GM23338 (cell line): ENCODE data around the gene RAD51B. TPM values are rescaled to one million over a fixed set of nuclear protein-coding genes. Genes with fewer than 3 reads are reported as not detected.

Experiments
- ATAC-seq: fragments of 200-7000 bp; cut with Tn5 transposase; 3 replicates; pipeline ENCODE4 v1.9.1; 2020
- DNase-seq: peaks from one replicate; pipeline ENCODE4 v3.0.0-alpha.2; 2015; ENCODE audit warnings: low spot score
- H2AFZ ChIP-seq: fragments of 200-600 bp; sonication (generic); 2 replicates; pipeline ENCODE4 v1.8.0; 2016; ENCODE audit warnings: antibody characterized with exemption, mild to moderate bottlenecking, moderate library complexity
- H3F3A ChIP-seq: fragments of 200-600 bp; sonication (generic); replicated peaks from 2 replicates; pipeline ENCODE4 v1.8.0; 2017; ENCODE audit warnings: antibody characterized with exemption, mixed run types, low read depth
- H3K27ac ChIP-seq: fragments of 200-600 bp; sonication (generic); 2 replicates; pipeline ENCODE4 v1.6.1; 2016; ENCODE audit warnings: low read depth
- H3K27me3 ChIP-seq: fragments of 200-600 bp; sonication (generic); 2 replicates; pipeline ENCODE4 v1.8.0; 2016; ENCODE audit warnings: mild to moderate bottlenecking, mixed run types, moderate library complexity; ENCODE audit not compliant: insufficient read depth
- H3K36me3 ChIP-seq: fragments of 200-600 bp; sonication (generic); 2 replicates; pipeline ENCODE4 v1.8.0; 2016; ENCODE audit warnings: mild to moderate bottlenecking; ENCODE audit not compliant: insufficient read depth
- H3K4me1 ChIP-seq: fragments of 200-600 bp; sonication (generic); 2 replicates; pipeline ENCODE4 v1.8.0; 2016; ENCODE audit warnings: mild to moderate bottlenecking, moderate library complexity; ENCODE audit not compliant: insufficient read depth
- H3K4me2 ChIP-seq: fragments of 200-600 bp; sonication (generic); 2 replicates; pipeline ENCODE4 v1.7.1; 2017; ENCODE audit warnings: mixed run types
- H3K4me3 ChIP-seq: fragments of 200-600 bp; sonication (generic); 2 replicates; pipeline ENCODE4 v1.6.1; 2016; ENCODE audit warnings: mixed run types
- H3K79me2 ChIP-seq: fragments of 200-600 bp; sonication (generic); replicated peaks from 2 replicates; pipeline ENCODE4 v1.8.0; 2017; ENCODE audit warnings: mild to moderate bottlenecking; ENCODE audit not compliant: insufficient read depth
- H3K9me2 ChIP-seq: fragments of 200-600 bp; sonication (generic); 2 replicates; pipeline ENCODE4 v1.8.0; 2017; ENCODE audit not compliant: insufficient read depth
- H4K20me1 ChIP-seq: fragments of 200-600 bp; sonication (generic); replicated peaks from 2 replicates; pipeline ENCODE4 v1.8.0; 2017; ENCODE audit warnings: mild to moderate bottlenecking; ENCODE audit not compliant: insufficient read depth
- H3K27ac Mint-ChIP-seq: 2 replicates; pipeline ENCODE4 v1.8.0; 2020; ENCODE audit warnings: inconsistent platforms, mild to moderate bottlenecking, moderate library complexity, mixed read lengths
- H3K27me3 Mint-ChIP-seq: 3 replicates; pipeline ENCODE4 v1.8.0; 2022; ENCODE audit warnings: low read depth, mild to moderate bottlenecking, moderate library complexity, mixed read lengths, inconsistent platforms; ENCODE audit not compliant: insufficient read depth, poor library complexity
- H3K36me3 Mint-ChIP-seq: 3 replicates; pipeline ENCODE4 v1.8.0; 2021; ENCODE audit warnings: low read depth, mild to moderate bottlenecking, inconsistent platforms, moderate library complexity, mixed read lengths
- H3K4me1 Mint-ChIP-seq: 3 replicates; pipeline ENCODE4 v1.8.0; 2020; ENCODE audit warnings: mild to moderate bottlenecking, inconsistent platforms, mixed read lengths
- H3K4me3 Mint-ChIP-seq: 3 replicates; pipeline ENCODE4 v1.8.0; 2021; ENCODE audit warnings: moderate library complexity, mild to moderate bottlenecking, inconsistent platforms, mixed read lengths
- H3K9me3 Mint-ChIP-seq: 3 replicates; pipeline ENCODE4 v1.8.0; 2020; ENCODE audit warnings: moderate library complexity, mild to moderate bottlenecking, inconsistent platforms, mixed read lengths
- CREB1 ChIP-seq: fragments of 250-450 bp; sonication (Bioruptor Pico); IDR thresholded peaks from 2 replicates; pipeline ENCODE4 v1.5.0; 2020; ENCODE audit warnings: low read depth, mild to moderate bottlenecking, moderate library complexity
- ETS1 ChIP-seq: IDR thresholded peaks from 2 replicates; pipeline ENCODE4 v1.6.1; 2016; ENCODE audit warnings: antibody characterized with exemption
- EZH2 ChIP-seq: fragments of 200-600 bp; sonication (generic); IDR thresholded peaks from one replicate; pipeline ENCODE4 v1.8.0; 2017; ENCODE audit warnings: antibody characterized with exemption, mild to moderate bottlenecking, low read depth; ENCODE audit not compliant: unreplicated experiment
- EZH2phosphoT487 ChIP-seq: fragments of 200-600 bp; sonication (generic); IDR thresholded peaks from one replicate; pipeline ENCODE4 v1.8.1; 2018; ENCODE audit warnings: antibody characterized with exemption; ENCODE audit not compliant: unreplicated experiment
- JUNB ChIP-seq: IDR thresholded peaks from one replicate; pipeline ENCODE4 v1.6.1; 2016; ENCODE audit warnings: antibody characterized with exemption; ENCODE audit not compliant: unreplicated experiment
- NANOG ChIP-seq: IDR thresholded peaks from 2 replicates; pipeline ENCODE4 v1.6.1; 2016; ENCODE audit warnings: antibody characterized with exemption, borderline replicate concordance
- POLR2AphosphoS5 ChIP-seq: IDR thresholded peaks from 2 replicates; pipeline ENCODE4 v1.6.1; 2016; ENCODE audit warnings: antibody characterized with exemption, low read depth
- STAT1 ChIP-seq: IDR thresholded peaks from one replicate; pipeline ENCODE4 v1.6.1; 2016; ENCODE audit warnings: antibody characterized with exemption; ENCODE audit not compliant: unreplicated experiment
- ZNF114 ChIP-seq: fragments of 250-450 bp; sonication (Bioruptor Pico); IDR thresholded peaks from 2 replicates; pipeline ENCODE4 v1.5.0; 2020; ENCODE audit warnings: mild to moderate bottlenecking, moderate library complexity
- ZNF331 ChIP-seq: fragments of 250-450 bp; sonication (Bioruptor Pico); IDR thresholded peaks from 2 replicates; pipeline ENCODE4 v1.5.0; 2020; ENCODE audit warnings: low read depth, mild to moderate bottlenecking, moderate library complexity
- ZNF462 ChIP-seq: fragments of 250-450 bp; sonication (Bioruptor Pico); IDR thresholded peaks from 2 replicates; pipeline ENCODE4 v1.5.0; 2020; ENCODE audit warnings: mild to moderate bottlenecking, moderate library complexity
- polyA plus RNA-seq: library from polyadenylated mRNA; unstranded; fragments of >200 nt; fragmentation: Nextera tagmentation; extraction: Ambion mirVana; gene quantifications from 2 replicates; pipeline ENCODE4 v1.2.1, GENCODE V29; 2016
- total RNA-seq: library from RNA; depleted of rRNA; stranded (reverse); fragments of >200 nt; shearing (Covaris generic); gene quantifications from 2 replicates; pipeline ENCODE4 v1.2.3, GENCODE V29; 2014
- TF ChIP-seq, protein P1 (sequence below), 2 experiments: fragments of 200-600 bp in 1 of 2; sonication (generic) in 1 of 2; conservative IDR thresholded peaks; 2 replicates each; pipeline versions ENCODE4 v1.5.1 to v1.6.1; 2016 to 2017; ENCODE audit warnings: antibody characterized with exemption in 2 of 2, low read depth in 2 of 2, mild to moderate bottlenecking in 2 of 2, moderate library complexity in 1 of 2
- TF ChIP-seq, protein P2 (sequence below): IDR thresholded peaks from one replicate; pipeline ENCODE4 v1.6.1; 2018; ENCODE audit warnings: antibody characterized with exemption; ENCODE audit not compliant: unreplicated experiment

Gene RAD51B
- total and polyA plus RNA-seq, 2 experiments from 2014 or later: 15.7 to 29.1 TPM

DNA sequence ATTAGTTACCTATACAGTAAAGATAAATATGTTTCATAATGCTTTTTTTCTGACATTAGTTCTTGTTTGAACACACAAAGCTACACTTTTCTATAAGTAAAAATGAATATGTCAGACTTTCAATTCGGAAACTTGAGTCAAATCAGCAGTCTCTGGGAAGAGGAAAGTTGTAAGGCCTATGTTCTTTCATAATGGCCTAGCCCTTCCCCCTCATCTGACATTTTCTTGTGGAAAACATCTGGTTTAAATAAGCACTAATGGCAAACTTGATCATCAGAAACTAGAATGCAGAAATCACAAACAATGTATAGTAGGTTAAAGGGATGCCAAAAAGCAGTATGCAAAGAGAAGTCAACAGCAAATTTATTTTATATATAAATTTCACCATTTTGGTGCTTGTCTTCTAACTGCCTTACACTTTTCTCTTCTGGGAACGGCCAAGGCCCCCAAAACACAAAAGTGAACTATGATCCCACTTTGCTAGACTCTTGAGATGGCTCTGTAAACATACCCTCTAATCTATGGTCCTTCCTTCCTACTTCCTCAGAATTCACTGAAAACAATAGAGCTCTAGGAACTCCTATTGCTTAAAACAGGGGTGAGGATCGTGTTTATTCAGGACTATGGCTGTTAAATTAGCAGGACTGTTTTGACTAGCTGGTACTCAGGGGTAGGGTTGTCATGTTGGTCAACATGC, 444.1 kb downstream of the RAD51B start:
- H3K27me3 Mint-ChIP-seq: peaks cover 2% of the 10 kb centered on the region
- H3K4me3 ChIP-seq: no peak overlapping the region
- peaks cover 56% of the 10 kb centered on the region for H3K4me1 Mint-ChIP-seq
- no peak overlapping the region for H2AFZ ChIP-seq
- TF ChIP-seq ZNF114 (CRISPR knock-in tag) (no peak), ETS1 (no peak), STAT1 (no peak), NANOG (no peak), ZNF462 (no peak), POLR2AphosphoS5 (no peak), EZH2 (no peak), CREB1 (no peak), EZH2phosphoT487 (no peak), ZNF331 (CRISPR knock-in tag) (no peak), JUNB (no peak)
- TF ChIP-seq, protein P1, sequence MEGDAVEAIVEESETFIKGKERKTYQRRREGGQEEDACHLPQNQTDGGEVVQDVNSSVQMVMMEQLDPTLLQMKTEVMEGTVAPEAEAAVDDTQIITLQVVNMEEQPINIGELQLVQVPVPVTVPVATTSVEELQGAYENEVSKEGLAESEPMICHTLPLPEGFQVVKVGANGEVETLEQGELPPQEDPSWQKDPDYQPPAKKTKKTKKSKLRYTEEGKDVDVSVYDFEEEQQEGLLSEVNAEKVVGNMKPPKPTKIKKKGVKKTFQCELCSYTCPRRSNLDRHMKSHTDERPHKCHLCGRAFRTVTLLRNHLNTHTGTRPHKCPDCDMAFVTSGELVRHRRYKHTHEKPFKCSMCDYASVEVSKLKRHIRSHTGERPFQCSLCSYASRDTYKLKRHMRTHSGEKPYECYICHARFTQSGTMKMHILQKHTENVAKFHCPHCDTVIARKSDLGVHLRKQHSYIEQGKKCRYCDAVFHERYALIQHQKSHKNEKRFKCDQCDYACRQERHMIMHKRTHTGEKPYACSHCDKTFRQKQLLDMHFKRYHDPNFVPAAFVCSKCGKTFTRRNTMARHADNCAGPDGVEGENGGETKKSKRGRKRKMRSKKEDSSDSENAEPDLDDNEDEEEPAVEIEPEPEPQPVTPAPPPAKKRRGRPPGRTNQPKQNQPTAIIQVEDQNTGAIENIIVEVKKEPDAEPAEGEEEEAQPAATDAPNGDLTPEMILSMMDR (conservative IDR thresholded peaks at IDR 0.05; ENCODE audit: low read depth in 2 of 2): no peak
- TF ChIP-seq, protein P2, sequence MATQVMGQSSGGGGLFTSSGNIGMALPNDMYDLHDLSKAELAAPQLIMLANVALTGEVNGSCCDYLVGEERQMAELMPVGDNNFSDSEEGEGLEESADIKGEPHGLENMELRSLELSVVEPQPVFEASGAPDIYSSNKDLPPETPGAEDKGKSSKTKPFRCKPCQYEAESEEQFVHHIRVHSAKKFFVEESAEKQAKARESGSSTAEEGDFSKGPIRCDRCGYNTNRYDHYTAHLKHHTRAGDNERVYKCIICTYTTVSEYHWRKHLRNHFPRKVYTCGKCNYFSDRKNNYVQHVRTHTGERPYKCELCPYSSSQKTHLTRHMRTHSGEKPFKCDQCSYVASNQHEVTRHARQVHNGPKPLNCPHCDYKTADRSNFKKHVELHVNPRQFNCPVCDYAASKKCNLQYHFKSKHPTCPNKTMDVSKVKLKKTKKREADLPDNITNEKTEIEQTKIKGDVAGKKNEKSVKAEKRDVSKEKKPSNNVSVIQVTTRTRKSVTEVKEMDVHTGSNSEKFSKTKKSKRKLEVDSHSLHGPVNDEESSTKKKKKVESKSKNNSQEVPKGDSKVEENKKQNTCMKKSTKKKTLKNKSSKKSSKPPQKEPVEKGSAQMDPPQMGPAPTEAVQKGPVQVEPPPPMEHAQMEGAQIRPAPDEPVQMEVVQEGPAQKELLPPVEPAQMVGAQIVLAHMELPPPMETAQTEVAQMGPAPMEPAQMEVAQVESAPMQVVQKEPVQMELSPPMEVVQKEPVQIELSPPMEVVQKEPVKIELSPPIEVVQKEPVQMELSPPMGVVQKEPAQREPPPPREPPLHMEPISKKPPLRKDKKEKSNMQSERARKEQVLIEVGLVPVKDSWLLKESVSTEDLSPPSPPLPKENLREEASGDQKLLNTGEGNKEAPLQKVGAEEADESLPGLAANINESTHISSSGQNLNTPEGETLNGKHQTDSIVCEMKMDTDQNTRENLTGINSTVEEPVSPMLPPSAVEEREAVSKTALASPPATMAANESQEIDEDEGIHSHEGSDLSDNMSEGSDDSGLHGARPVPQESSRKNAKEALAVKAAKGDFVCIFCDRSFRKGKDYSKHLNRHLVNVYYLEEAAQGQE: no peak
- H3K4me3 Mint-ChIP-seq: no peak overlapping the region
- no peaks in the 10 kb centered on the region for H3K36me3 Mint-ChIP-seq
- H3K4me2 ChIP-seq: peak overlapping the region; percentile 39; the same call in 1 of the 2 replicates
- H3K9me3 Mint-ChIP-seq: no peaks in the 10 kb centered on the region
- H3K4me1 ChIP-seq: peaks cover 47% of the 10 kb centered on the region
- H4K20me1 ChIP-seq: no peaks in the 10 kb centered on the region
- no peak; the same call in 2 of the 3 replicates for ATAC-seq
- no peaks in the 10 kb centered on the region for H3K79me2 ChIP-seq
- no peak overlapping the region for H3K27ac ChIP-seq
- H3F3A ChIP-seq: no peaks in the 10 kb centered on the region
- DNase-seq: no peak
- H3K27me3 ChIP-seq: no peaks in the 10 kb centered on the region
- peaks cover 6% of the 10 kb centered on the region; the same call in 1 of the 2 replicates for H3K9me2 ChIP-seq
- H3K36me3 ChIP-seq: no peaks in the 10 kb centered on the region
- no peak overlapping the region for H3K27ac Mint-ChIP-seq
